ENCODE measurements around the gene GINS1. TPM values are rescaled to one million over a fixed set of nuclear protein-coding genes. Genes with fewer than 3 reads are reported as not detected.

The GINS1 gene
- total and polyA plus RNA-seq, 7 experiments from 2014 or later = 0.44 to 24.9 (median 0.88) TPM

DNA sequence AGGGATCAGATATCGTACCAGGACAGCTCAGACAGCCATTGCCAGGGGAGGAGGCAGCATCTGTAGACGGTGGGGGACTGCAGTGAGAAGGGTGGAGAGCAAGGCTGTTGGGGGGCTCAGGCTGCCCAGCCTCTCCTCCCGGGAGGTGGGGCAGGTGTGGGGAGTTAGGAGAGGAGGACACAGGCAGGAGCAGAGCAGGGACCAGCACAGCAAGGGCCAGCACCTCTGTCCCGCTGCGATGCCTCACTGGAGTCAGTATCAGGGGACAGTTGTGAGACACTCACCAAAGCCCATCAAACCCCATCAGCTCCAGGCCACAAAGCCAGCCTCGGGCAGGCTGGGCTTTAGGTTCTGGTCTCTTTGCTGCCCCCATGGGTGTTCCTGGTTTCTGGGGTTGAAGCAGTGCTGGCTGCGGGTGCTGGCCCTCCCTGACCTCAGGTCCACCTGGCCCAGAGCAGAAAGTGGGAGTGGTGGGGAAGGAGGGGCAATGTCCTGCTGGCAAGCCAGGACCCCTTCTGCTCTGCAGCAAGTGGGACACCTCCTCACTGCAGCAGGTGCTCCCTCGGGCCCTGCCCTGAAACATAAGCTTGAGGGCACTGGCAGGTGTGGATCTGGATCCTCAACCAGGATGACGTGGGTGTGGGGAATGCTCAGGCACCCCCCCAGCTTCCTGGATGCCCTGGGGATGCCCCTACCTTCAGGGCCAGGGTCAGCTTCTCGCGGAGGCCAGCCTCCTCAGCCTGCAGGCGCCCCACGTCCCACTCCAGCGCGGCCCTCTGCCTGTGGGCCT is 83.4 kb downstream of the GINS1 start:
- Histone ChIP-seq H3K27ac (ENCODE audit: low read depth, low read length) (no peak overlapping the region), H3K4me3 (ENCODE audit: low read length) (no peak overlapping the region), H3K36me3 (ENCODE audit: control insufficient read depth in 2 of 3, insufficient read depth in 3 of 3, low read length in 3 of 3) (no peaks in the 10 kb centered on the region), H3K9me3 (ENCODE audit: control insufficient read depth in 2 of 3, low read length in 3 of 3) (no peaks in the 10 kb centered on the region), H3K4me1 (ENCODE audit: control insufficient read depth in 2 of 2, insufficient read depth in 2 of 2, low read length in 2 of 2) (peaks cover 0 to 6% of the 10 kb centered on the region in 2 donors), H3K27me3 (ENCODE audit: control insufficient read depth in 2 of 2, insufficient read depth in 2 of 2, low read length in 2 of 2) (no peaks in the 10 kb centered on the region)
- H3K4me1 Mint-ChIP-seq = peaks cover 4 to 11% (median 10%) of the 10 kb centered on the region in 7 donors
- no peak overlapping the region for H3K4me3 Mint-ChIP-seq
- H3K36me3 Mint-ChIP-seq = no peaks in the 10 kb centered on the region
- DNase-seq = no peak
- no peaks in the 10 kb centered on the region for H3K9me3 Mint-ChIP-seq
- ChIA-PET CTCF (no interaction called here), POLR2A (no interaction called here)
- intact Hi-C loops (cut with micrococcal nuclease) = no loop called here
- ATAC-seq = peak; percentile 18
- H3K27ac Mint-ChIP-seq = no peak overlapping the region
- no peaks in the 10 kb centered on the region for H3K27me3 Mint-ChIP-seq

GRCh38 chr20:25491446-25492038 is 84.1 kb downstream of the GINS1 start:
- no peak overlapping the region for H3K4me3 Mint-ChIP-seq
- no peaks in the 10 kb centered on the region for H3K9me3 ChIP-seq (ENCODE audit: control insufficient read depth in 2 of 3, low read length in 3 of 3)
- POLR2A ChIA-PET = interaction anchor here (1.1 kb wide), 1 partner anchor 12 kb away, joined by 4 read pairs; no protein-coding TSS in a partner anchor

GRCh38 chr20:25493137-25493536 is 85.7 kb downstream of the GINS1 start:
- Mint-ChIP-seq H3K36me3 (no peaks in the 10 kb centered on the region), H3K9me3 (no peaks in the 10 kb centered on the region), H3K4me3 (no peak overlapping the region), H3K27ac (no peak overlapping the region), H3K27me3 (no peaks in the 10 kb centered on the region), H3K4me1 (no peaks in the 10 kb centered on the region)
- ChIA-PET POLR2A (no interaction called here), CTCF (interaction anchor here (0.6 kb wide), 1 partner anchor 48 kb away, joined by 4 read pairs; no protein-coding TSS in a partner anchor)
- H3K27me3 ChIP-seq (ENCODE audit: control insufficient read depth in 2 of 2, insufficient read depth in 2 of 2, low read length in 2 of 2) = no peaks in the 10 kb centered on the region
- no peaks in the 10 kb centered on the region for H3K36me3 ChIP-seq (ENCODE audit: control insufficient read depth in 2 of 3, insufficient read depth in 3 of 3, low read length in 3 of 3)
- intact Hi-C loops (cut with micrococcal nuclease) = no loop called here
- DNase-seq = no peak
- H3K4me1 ChIP-seq (ENCODE audit: control insufficient read depth in 2 of 2, insufficient read depth in 2 of 2, low read length in 2 of 2) = no peaks in the 10 kb centered on the region
- no peaks in the 10 kb centered on the region for H3K9me3 ChIP-seq (ENCODE audit: control insufficient read depth in 2 of 3, low read length in 3 of 3)
- no peak overlapping the region for H3K4me3 ChIP-seq (ENCODE audit: low read length)
- H3K27ac ChIP-seq (ENCODE audit: low read depth, low read length) = no peak overlapping the region
- ATAC-seq = no peak

More at GRCh38 chr20:25491446-25492038, 84.1 kb downstream of the GINS1 start:
- ATAC-seq (no peak), DNase-seq (no peak)
- Histone ChIP-seq H3K36me3 (ENCODE audit: control insufficient read depth in 2 of 3, insufficient read depth in 3 of 3, low read length in 3 of 3) (no peaks in the 10 kb centered on the region), H3K4me3 (ENCODE audit: low read length) (no peak overlapping the region), H3K4me1 (ENCODE audit: control insufficient read depth in 2 of 2, insufficient read depth in 2 of 2, low read length in 2 of 2) (peaks cover 0 to 1% of the 10 kb centered on the region in 2 donors), H3K27me3 (ENCODE audit: control insufficient read depth in 2 of 2, insufficient read depth in 2 of 2, low read length in 2 of 2) (no peaks in the 10 kb centered on the region), H3K27ac (ENCODE audit: low read depth, low read length) (no peak overlapping the region)
- no peak overlapping the region for H3K27ac Mint-ChIP-seq
- H3K9me3 Mint-ChIP-seq = no peaks in the 10 kb centered on the region
- CTCF ChIA-PET = no interaction called here
- H3K36me3 Mint-ChIP-seq = no peaks in the 10 kb centered on the region
- no peaks in the 10 kb centered on the region for H3K27me3 Mint-ChIP-seq
- peaks cover under 1 to 4% (median 3%) of the 10 kb centered on the region in 7 donors for H3K4me1 Mint-ChIP-seq
- intact Hi-C loops (cut with micrococcal nuclease) = no loop called here

DNA sequence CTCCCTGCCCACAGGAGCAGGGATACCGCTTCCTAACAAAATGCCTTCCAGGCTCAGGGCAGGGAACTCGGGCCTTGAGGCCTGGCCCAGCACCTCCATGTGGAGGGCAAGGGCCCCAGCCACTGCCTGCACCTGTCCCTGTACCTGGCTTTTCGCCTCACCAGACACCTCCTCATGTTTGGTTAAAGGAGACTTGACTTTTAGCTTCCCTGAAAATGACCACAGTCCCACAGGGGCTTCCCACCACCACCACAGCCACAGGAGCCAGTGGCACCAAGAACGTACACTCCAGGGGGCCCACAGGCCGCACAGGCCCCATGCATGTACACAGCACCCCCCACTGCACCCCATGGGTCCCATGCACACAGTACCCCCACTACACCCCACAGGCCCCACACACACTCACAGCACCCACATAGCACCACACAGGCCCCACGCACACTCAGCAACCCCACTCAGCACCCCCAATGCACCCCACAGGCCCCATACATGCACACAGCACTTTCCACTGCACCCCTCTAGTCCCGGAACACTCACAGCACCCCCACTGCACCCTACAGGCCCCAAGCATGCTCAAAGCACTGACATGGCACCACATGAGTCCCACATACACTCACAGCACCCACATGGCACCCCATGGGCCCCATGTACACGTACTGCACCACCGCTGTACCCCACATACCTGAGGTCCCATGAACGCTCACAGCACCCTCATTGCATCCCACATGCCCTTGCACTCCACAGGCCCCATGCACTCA is 86.5 kb downstream of the GINS1 start:
- no peaks in the 10 kb centered on the region for H3K4me1 Mint-ChIP-seq
- Histone ChIP-seq H3K4me3 (ENCODE audit: low read length) (no peak overlapping the region), H3K36me3 (ENCODE audit: control insufficient read depth in 2 of 3, insufficient read depth in 3 of 3, low read length in 3 of 3) (no peaks in the 10 kb centered on the region), H3K27ac (ENCODE audit: low read depth, low read length) (no peak overlapping the region), H3K9me3 (ENCODE audit: control insufficient read depth in 2 of 3, low read length in 3 of 3) (no peaks in the 10 kb centered on the region), H3K4me1 (ENCODE audit: control insufficient read depth in 2 of 2, insufficient read depth in 2 of 2, low read length in 2 of 2) (no peaks in the 10 kb centered on the region), H3K27me3 (ENCODE audit: control insufficient read depth in 2 of 2, insufficient read depth in 2 of 2, low read length in 2 of 2) (no peaks in the 10 kb centered on the region)
- no peaks in the 10 kb centered on the region for H3K9me3 Mint-ChIP-seq
- no peak overlapping the region for H3K4me3 Mint-ChIP-seq
- no peaks in the 10 kb centered on the region for H3K27me3 Mint-ChIP-seq
- peak; percentile 10 for ATAC-seq
- intact Hi-C loops (cut with micrococcal nuclease) = no loop called here
- H3K27ac Mint-ChIP-seq = no peak overlapping the region
- ChIA-PET POLR2A (no interaction called here), CTCF (no interaction called here)
- DNase-seq = no peak
- no peaks in the 10 kb centered on the region for H3K36me3 Mint-ChIP-seq

- H3K9me3 ChIP-seq (ENCODE audit: control insufficient read depth in 2 of 3, low read length in 3 of 3) = no peaks in the 10 kb centered on the region
- no peak for ATAC-seq
- intact Hi-C loops (cut with micrococcal nuclease) = no loop called here
- no peak overlapping the region for H3K27ac ChIP-seq (ENCODE audit: low read depth, low read length)
- ChIA-PET POLR2A (no interaction called here), CTCF (no interaction called here)
- no peak overlapping the region for H3K27ac Mint-ChIP-seq
- DNase-seq = no peak
- H3K4me1 ChIP-seq (ENCODE audit: control insufficient read depth in 2 of 2, insufficient read depth in 2 of 2, low read length in 2 of 2) = no peaks in the 10 kb centered on the region
- H3K36me3 Mint-ChIP-seq = no peaks in the 10 kb centered on the region
- no peaks in the 10 kb centered on the region for H3K9me3 Mint-ChIP-seq
- H3K4me3 Mint-ChIP-seq = no peak overlapping the region
- H3K27me3 ChIP-seq (ENCODE audit: control insufficient read depth in 2 of 2, insufficient read depth in 2 of 2, low read length in 2 of 2) = no peaks in the 10 kb centered on the region
- no peaks in the 10 kb centered on the region for H3K27me3 Mint-ChIP-seq
- H3K36me3 ChIP-seq (ENCODE audit: control insufficient read depth in 2 of 3, insufficient read depth in 3 of 3, low read length in 3 of 3) = no peaks in the 10 kb centered on the region
- H3K4me3 ChIP-seq (ENCODE audit: low read length) = no peak overlapping the region
- H3K4me1 Mint-ChIP-seq = no peaks in the 10 kb centered on the region
These were observed 87.2 kb downstream of the GINS1 start for GRCh38 chr20:25494506-25495188.

- Histone ChIP-seq H3K36me3 (ENCODE audit: control insufficient read depth in 2 of 3, insufficient read depth in 3 of 3, low read length in 3 of 3) (no peaks in the 10 kb centered on the region), H3K27me3 (ENCODE audit: control insufficient read depth in 2 of 2, insufficient read depth in 2 of 2, low read length in 2 of 2) (no peaks in the 10 kb centered on the region), H3K4me3 (ENCODE audit: low read length) (no peak overlapping the region), H3K27ac (ENCODE audit: low read depth, low read length) (no peak overlapping the region), H3K9me3 (ENCODE audit: control insufficient read depth in 2 of 3, low read length in 3 of 3) (no peaks in the 10 kb centered on the region), H3K4me1 (ENCODE audit: control insufficient read depth in 2 of 2, insufficient read depth in 2 of 2, low read length in 2 of 2) (no peaks in the 10 kb centered on the region)
- Mint-ChIP-seq H3K4me1 (no peaks in the 10 kb centered on the region), H3K4me3 (no peak overlapping the region), H3K27me3 (no peaks in the 10 kb centered on the region), H3K36me3 (no peaks in the 10 kb centered on the region), H3K9me3 (no peaks in the 10 kb centered on the region), H3K27ac (no peak overlapping the region)
- no peak for DNase-seq
- intact Hi-C loops (cut with micrococcal nuclease) = no loop called here
- ChIA-PET POLR2A (interaction anchor here (0.6 kb wide), 1 partner anchor 187 kb away, joined by 3 read pairs; no protein-coding TSS in a partner anchor), CTCF (no interaction called here)
- ATAC-seq = no peak
These were observed 87.8 kb downstream of the GINS1 start for GRCh38 chr20:25495189-25495824.

Measured in naive thymus-derived CD4-positive, alpha-beta T cell (primary cell).